Esophagus (tissue), 2 donors: ENCODE results near the gene TMC2. TPM values are rescaled to one million over a fixed set of nuclear protein-coding genes. Genes with fewer than 3 reads are reported as not detected.
"Not testable (repeated sequence)": the region's sequence is repeated elsewhere in the genome, so short reads cannot be mapped to it uniquely, and the experiment has no call there.

ENCODE experiments used
- H3K27ac ChIP-seq, 2 donors: one replicate each; pipeline ENCODE4 v1.5.1; 2013; ENCODE audit warnings: low read depth in 2 of 2, mild to moderate bottlenecking in 2 of 2, inconsistent platforms in 1 of 2, low read length in 1 of 2, moderate library complexity in 1 of 2
- H3K27me3 ChIP-seq, 2 donors: one replicate each; pipeline ENCODE4 v1.6.1; 2013; ENCODE audit warnings: low read length in 2 of 2, control low read depth in 1 of 2, mild to moderate bottlenecking in 1 of 2; ENCODE audit not compliant: insufficient read depth in 2 of 2, control insufficient read depth in 1 of 2
- H3K36me3 ChIP-seq, 2 donors: one replicate each; pipeline ENCODE4 v1.6.1; 2013; ENCODE audit warnings: low read length in 1 of 2; ENCODE audit not compliant: control insufficient read depth in 2 of 2, insufficient read depth in 2 of 2
- H3K4me1 ChIP-seq, 2 donors: one replicate each; pipeline ENCODE4 v1.6.1; 2013; ENCODE audit warnings: low read length in 1 of 2; ENCODE audit not compliant: control insufficient read depth in 2 of 2, insufficient read depth in 2 of 2
- H3K4me3 ChIP-seq, 2 donors: one replicate each; pipeline ENCODE4 v1.5.1; 2013; ENCODE audit warnings: low read length in 2 of 2, mild to moderate bottlenecking in 2 of 2, low read depth in 1 of 2, moderate library complexity in 1 of 2
- H3K9me3 ChIP-seq, 2 donors: one replicate each; pipeline ENCODE4 v1.6.1; 2013; ENCODE audit warnings: mild to moderate bottlenecking in 2 of 2, low read depth in 1 of 2, low read length in 1 of 2, moderate library complexity in 1 of 2; ENCODE audit not compliant: control insufficient read depth in 2 of 2, insufficient read depth in 1 of 2
- WGBS, 2 donors: extraction: QIAGEN DNeasy Blood & Tissue Kit; methylation state at CpG; one replicate each; pipeline ENCODE4 v1.1.7; 2013; 5-methylcytosine and 5-hydroxymethylcytosine counted together
- polyA plus RNA-seq, 2 donors: library from polyadenylated mRNA; stranded (reverse); fragments of 200-250 nt; gene quantifications; one replicate each; pipeline ENCODE4 v1.2.3, GENCODE V29; 2013
- donor health status: healthy with polysubstance abuse.
- donor health status: Bipolar disorder and iron deficiency.

The TMC2 gene
- polyA plus RNA-seq, 2 donors, result not detected

DNA sequence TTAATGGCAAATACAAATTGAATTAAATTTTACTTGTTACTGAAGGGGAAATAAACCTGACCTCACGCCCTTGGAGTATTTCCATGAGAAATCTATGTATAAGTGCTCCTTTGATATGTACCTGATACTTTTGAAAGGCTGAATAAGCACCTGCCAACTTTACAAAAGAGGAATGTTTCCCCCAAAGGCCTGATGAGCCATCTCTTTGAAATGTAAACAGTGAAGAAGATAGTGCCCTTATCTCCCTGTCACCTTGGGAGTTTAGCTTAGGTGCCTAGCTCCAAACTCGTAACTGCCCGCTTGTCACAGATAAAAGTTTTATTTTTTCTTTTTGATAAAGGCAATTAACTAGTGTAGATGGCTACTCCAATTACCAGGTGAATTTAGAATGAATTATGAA lies 26.6 kb upstream of the TMC2 start:
- no peaks in the 10 kb centered on the region for H3K27me3 ChIP-seq
- H3K27ac ChIP-seq, result no peak overlapping the region
- WGBS, 2 donors, result 77 to 83% methylated on average over 3 of the region's 3 CpGs
- no peaks in the 10 kb centered on the region for H3K9me3 ChIP-seq
- H3K4me3 ChIP-seq, result peak overlapping the region in 1 of 2 donors; percentile 89
- peaks cover 3 to 6% of the 10 kb centered on the region in 2 donors for H3K4me1 ChIP-seq
- no peaks in the 10 kb centered on the region for H3K36me3 ChIP-seq

DNA sequence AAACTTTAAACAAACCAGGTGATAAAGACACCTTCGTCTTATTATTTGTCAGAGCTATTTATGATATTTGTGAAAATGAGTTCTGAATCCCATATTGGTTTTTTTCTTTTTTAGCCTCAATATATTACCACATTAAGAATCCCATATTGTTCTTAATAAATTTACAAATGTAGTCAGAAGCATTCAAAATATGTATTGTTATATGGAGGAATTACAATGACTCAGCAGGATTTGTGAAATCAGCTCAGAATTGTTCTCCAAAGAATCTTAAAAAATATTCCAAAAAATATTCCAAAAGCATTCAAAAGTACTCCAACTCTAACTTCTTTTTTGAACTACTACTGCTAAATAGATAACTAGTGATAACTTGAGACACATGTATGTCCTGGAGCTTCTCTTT lies 21.2 kb upstream of the TMC2 start:
- Histone ChIP-seq H3K9me3 (no peaks in the 10 kb centered on the region), H3K4me3 (no peak overlapping the region), H3K36me3 (no peaks in the 10 kb centered on the region), H3K27ac (no peak overlapping the region), H3K4me1 (no peaks in the 10 kb centered on the region), H3K27me3 (no peaks in the 10 kb centered on the region)
- WGBS, 2 donors, result 72 to 84% methylated on average over 1 of the region's 1 CpG

DNA sequence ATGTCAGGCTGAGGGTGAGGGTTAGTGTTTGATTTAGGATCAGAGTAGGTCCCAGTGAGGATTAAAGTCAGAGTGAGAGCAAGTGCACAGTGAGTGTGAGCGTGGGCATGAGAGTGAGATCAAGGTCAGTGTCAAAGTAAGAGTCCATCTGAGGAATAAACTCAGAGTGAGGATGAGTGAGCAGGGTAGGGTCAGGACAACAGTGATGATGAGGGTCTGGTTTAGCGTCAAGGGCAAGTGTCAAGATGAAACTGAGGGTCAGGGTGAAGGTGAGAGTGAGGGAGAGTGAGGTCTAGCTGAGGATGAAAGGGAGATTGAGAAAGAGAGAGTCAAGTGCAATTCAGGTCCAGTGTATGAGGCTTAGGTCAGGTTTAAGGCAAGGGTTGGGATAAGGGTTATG lies 20.0 kb upstream of the TMC2 start:
- Histone ChIP-seq H3K27ac (no peak overlapping the region), H3K4me1 (no peaks in the 10 kb centered on the region), H3K36me3 (no peaks in the 10 kb centered on the region), H3K9me3 (no peaks in the 10 kb centered on the region), H3K4me3 (no peak overlapping the region), H3K27me3 (no peaks in the 10 kb centered on the region)
- WGBS, 2 donors, result 80 to 86% methylated on average over 2 of the region's 2 CpGs

DNA sequence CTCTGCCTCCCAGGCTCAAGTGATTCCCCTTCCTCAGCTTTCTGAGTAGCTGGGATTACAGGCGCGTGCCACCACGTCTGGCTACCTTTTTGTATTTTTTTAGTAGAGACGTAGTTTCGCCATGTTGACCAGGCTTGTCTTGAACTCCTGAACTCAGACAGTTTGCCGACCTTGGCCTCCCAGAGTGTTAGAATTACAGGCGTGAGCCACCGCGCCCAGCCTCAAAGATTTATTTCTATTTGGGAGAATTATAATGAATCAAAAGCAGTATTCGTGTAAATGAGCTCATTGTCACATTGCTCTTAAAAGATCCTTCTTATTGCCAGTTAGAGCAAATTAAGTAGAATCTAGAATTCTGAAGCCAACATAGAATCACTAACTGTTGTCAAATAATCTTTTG lies 18.3 kb upstream of the TMC2 start:
- H3K27me3 ChIP-seq, result no peaks in the 10 kb centered on the region
- H3K36me3 ChIP-seq, result no peaks in the 10 kb centered on the region
- H3K4me3 ChIP-seq, result no peak overlapping the region
- no peaks in the 10 kb centered on the region for H3K9me3 ChIP-seq
- no peak overlapping the region for H3K27ac ChIP-seq
- WGBS, 2 donors, result 86 to 90% methylated on average over 10 of the region's 10 CpGs
- no peaks in the 10 kb centered on the region for H3K4me1 ChIP-seq

DNA sequence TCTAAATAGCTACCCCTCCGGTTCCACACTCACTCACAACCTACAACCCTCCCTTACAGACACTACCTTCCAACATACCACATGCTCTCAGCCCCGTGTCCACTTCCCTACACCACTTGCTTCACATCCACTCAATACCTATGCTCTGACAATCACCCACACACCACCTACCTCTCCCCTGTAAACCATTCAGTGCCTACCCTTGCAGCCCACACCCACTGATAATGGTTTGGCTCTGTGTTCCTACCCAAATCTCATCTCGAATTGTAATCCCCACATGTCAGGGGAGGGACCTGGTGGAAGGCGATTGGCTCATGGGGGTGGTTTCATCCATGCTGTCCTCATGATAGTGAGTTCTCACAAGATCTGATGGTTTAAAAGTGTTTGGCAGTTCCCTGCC lies 17.8 kb upstream of the TMC2 start:
- H3K9me3 ChIP-seq, result no peaks in the 10 kb centered on the region
- H3K4me1 ChIP-seq, result no peaks in the 10 kb centered on the region
- H3K4me3 ChIP-seq, result no peak overlapping the region
- no peak overlapping the region for H3K27ac ChIP-seq
- 80 to 88% methylated on average over 4 of the region's 4 CpGs for WGBS, 2 donors
- no peaks in the 10 kb centered on the region for H3K27me3 ChIP-seq
- H3K36me3 ChIP-seq, result no peaks in the 10 kb centered on the region

DNA sequence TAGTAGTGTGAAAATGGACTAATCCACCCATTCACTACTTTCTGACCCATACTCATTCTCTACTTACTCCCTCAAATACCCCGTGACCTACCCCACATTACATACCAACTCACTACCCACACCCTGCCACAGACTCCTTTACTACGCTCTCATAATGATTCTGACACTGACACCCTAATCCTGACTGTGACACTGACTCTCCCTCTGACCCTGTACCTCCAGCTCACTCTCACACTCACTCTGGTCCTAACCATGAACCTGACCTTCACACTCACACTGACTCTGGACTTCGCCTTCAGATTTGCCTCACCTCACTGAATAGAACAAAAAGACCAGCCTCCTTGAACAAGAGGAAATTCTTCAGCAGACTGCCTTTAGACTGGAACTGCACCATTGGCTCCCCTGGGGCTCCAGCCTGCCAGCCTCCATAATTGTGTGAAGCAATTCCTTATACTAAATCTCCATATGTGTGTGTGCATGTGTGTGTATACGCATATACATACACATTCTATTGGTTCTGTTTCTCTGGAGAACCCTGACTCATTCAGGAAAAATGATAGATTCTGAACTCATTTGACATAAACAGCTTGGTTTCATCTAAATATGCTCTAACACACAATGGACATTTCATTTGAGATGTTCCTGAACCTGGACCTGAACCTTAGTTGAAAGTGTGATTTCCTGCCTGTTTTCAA lies 17.1 kb upstream of the TMC2 start:
- 91 to 93% methylated on average over 4 of the region's 4 CpGs for WGBS, 2 donors
- Histone ChIP-seq H3K4me1 (no peaks in the 10 kb centered on the region), H3K27me3 (no peaks in the 10 kb centered on the region), H3K27ac (no peak overlapping the region), H3K9me3 (no peaks in the 10 kb centered on the region), H3K36me3 (no peaks in the 10 kb centered on the region), H3K4me3 (no peak overlapping the region)

DNA sequence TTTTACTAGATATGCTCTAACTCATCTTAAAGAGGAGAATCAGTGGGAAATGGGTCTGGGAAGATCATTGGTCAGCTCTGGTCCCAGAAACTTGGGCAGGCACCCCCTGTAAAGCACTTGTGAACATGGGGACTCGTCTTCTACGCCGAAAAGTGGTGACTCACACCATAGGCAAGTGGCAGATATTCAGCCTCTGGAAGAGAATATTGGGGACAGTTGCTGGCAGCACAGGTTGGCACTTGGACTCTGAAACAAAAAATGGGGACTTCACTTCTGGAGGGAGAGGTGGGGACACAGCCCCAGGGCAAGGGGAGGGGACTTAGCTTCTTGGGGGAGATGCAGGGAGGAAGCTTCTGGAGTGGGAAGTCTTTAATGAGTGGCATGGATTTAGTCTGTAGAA lies 15.8 kb upstream of the TMC2 start:
- H3K9me3 ChIP-seq, result no peaks in the 10 kb centered on the region
- H3K4me1 ChIP-seq, result no peaks in the 10 kb centered on the region
- WGBS, 2 donors, result 85 to 86% methylated on average over 3 of the region's 3 CpGs
- no peak overlapping the region for H3K4me3 ChIP-seq
- no peaks in the 10 kb centered on the region for H3K27me3 ChIP-seq
- H3K36me3 ChIP-seq, result no peaks in the 10 kb centered on the region
- H3K27ac ChIP-seq, result no peak overlapping the region

DNA sequence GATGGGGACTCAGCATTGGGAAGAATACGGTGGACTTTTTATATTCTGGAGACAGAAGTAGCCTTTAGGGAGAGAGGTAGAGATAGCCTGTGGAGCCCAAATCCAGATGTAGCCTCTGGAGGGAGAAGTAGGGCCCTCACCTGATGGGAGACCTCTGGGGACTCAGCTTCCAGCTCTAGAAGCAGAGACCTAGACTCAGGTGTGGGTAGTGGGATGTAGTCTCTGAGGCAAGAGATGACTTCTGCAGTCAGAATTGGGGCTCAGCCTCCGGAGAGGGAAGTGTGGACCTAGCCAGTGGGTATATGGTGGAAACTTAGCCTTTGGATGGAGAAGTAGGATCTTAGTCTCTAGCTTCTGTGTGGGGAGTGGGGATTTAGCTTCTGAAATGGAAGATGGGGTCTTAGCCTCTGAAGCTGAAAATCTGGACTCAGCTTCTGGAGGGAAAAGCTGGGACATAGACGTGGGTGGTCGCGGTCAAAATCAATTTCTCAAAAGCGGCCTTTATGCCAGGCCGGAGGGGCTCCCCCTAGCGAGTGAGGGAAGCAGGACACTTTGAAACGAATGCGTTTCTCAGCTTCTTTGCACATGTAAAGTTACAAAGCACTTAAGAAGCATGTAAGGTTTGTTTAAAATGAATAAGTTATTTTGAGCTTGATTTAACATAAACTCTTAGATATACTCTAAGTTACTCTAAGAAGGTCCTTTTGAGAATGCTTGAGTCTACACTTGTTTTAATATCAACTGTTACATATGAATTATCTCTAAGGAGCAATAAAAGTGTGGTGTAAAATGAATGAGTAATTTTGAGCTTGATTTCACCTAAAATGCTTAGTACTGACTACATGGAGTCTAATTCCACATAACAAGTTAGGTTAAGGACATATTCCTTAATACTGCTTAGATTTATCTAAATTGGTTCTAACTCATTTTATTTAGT lies 14.7 kb upstream of the TMC2 start:
- H3K4me3 ChIP-seq, result no peak overlapping the region
- H3K9me3 ChIP-seq, result no peaks in the 10 kb centered on the region
- no peaks in the 10 kb centered on the region for H3K27me3 ChIP-seq
- no peak overlapping the region for H3K27ac ChIP-seq
- WGBS, 2 donors, result 15 to 18% methylated on average over 10 of the region's 10 CpGs
- H3K4me1 ChIP-seq, result no peaks in the 10 kb centered on the region
- H3K36me3 ChIP-seq, result no peaks in the 10 kb centered on the region

DNA sequence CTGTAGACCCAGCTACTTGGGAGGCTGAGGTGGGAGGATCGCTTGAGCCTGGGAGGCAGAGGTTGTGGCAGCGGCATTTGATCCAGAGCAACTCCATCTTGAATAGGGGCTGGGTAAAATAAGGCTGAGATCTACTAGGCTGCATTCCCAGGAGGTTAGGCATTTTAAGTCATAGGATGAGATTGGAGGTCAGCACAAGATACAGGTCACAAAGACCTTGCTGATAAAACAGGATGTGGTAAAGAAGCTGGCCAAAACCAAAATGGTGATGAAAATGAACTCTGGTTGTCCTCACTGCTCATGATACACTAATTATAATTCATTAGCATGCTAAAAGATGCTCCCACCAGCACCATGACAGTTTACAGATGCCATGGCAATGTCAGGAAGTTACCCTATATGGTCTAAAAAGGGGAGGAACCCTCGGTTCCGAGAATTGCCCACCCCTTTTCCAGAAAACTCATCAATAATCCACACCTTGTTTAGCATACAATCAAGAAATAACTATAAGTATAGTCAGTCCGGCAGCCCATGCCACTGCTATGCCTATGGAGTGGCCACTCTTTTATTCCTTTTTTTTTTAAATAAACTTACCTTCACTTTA lies 13.4 kb upstream of the TMC2 start:
- not testable (repeated sequence) for H3K27ac ChIP-seq, H3K9me3 ChIP-seq, H3K27me3 ChIP-seq, H3K4me3 ChIP-seq, H3K4me1 ChIP-seq, H3K36me3 ChIP-seq
- 87% methylated on average over 5 of the region's 5 CpGs for WGBS, 2 donors
